ENCODE measurements around the gene SLFN12L. TPM values are rescaled to one million over a fixed set of nuclear protein-coding genes. Genes with fewer than 3 reads are reported as not detected.

SLFN12L gene
- polyA plus RNA-seq, 1 of the 3 experiments (the other 2 are of a cell fraction), result not detected

GRCh38 chr17:35534576-35535093, 2.8 kb downstream of the SLFN12L start:
- TF ChIP-seq RCOR1 (IDR thresholded peaks at IDR 0.05; ENCODE audit: low read length) (no peak), SIN3A (IDR thresholded peaks at IDR 0.05; ENCODE audit: borderline replicate concordance, low read depth, low read length) (no peak), USF1 (IDR thresholded peaks at IDR 0.05; ENCODE audit: borderline replicate concordance, low read depth) (no peak), CTCF (IDR thresholded peaks at IDR 0.05) (no peak), USF2 (IDR thresholded peaks at IDR 0.05; ENCODE audit: borderline replicate concordance, low read depth, low read length) (no peak), JUND (IDR thresholded peaks at IDR 0.05) (no peak), NRF1 (IDR thresholded peaks at IDR 0.05; ENCODE audit: low read depth, low read length) (no peak), GATA2 (CRISPR knock-in tag; IDR thresholded peaks at IDR 0.05) (no peak), MEF2A (IDR thresholded peaks at IDR 0.05; ENCODE audit: borderline replicate concordance, low read depth) (no peak), RFX5 (IDR thresholded peaks at IDR 0.05; ENCODE audit: low read length) (no peak), MAX (IDR thresholded peaks at IDR 0.05; ENCODE audit: low read depth) (no peak), FOXM1 (IDR thresholded peaks at IDR 0.05; ENCODE audit: low read depth) (no peak), MXI1 (IDR thresholded peaks at IDR 0.05; ENCODE audit: low read depth, low read length) (no peak), GABPA (IDR thresholded peaks at IDR 0.05; ENCODE audit: low read depth) (no peak), PBX3 (IDR thresholded peaks at IDR 0.05) (no peak), EP300 (IDR thresholded peaks at IDR 0.05; ENCODE audit: borderline replicate concordance in 1 of 2, low read depth in 1 of 2, low read length in 1 of 2) (no peak), POLR2AphosphoS5 (IDR thresholded peaks at IDR 0.05; ENCODE audit: low read depth, low read length) (no peak), CHD2 (IDR thresholded peaks at IDR 0.05; ENCODE audit: low read length, partially characterized antibody) (no peak)
- Histone ChIP-seq H3K9me2 (no peaks in the 10 kb centered on the region), H3K4me2 (no peak overlapping the region), H4K20me1 (ENCODE audit: insufficient read depth) (no peaks in the 10 kb centered on the region), H3F3A (replicated peaks; ENCODE audit: insufficient read depth) (peaks cover 5% of the 10 kb centered on the region), H2AFZ (ENCODE audit: low read depth) (no peak overlapping the region), H3K79me2 (ENCODE audit: insufficient read depth) (no peaks in the 10 kb centered on the region), H3K4me1 (ENCODE audit: control insufficient read depth in 1 of 2, insufficient read depth in 2 of 2, low read depth in 1 of 2, low read length in 1 of 2) (no peaks in the 10 kb centered on the region), H3K9ac (no peak overlapping the region), H3K36me3 (replicated peaks in 1 of 2; ENCODE audit: control insufficient read depth in 1 of 2, insufficient read depth in 2 of 2, low read length in 1 of 2) (no peaks in the 10 kb centered on the region), H3K27ac (ENCODE audit: low read depth in 2 of 2, low read length in 1 of 2) (no peak overlapping the region), H3K27me3 (ENCODE audit: insufficient read depth) (peaks cover 35% of the 10 kb centered on the region), H3K9me3 (no peaks in the 10 kb centered on the region), H3K4me3 (ENCODE audit: low read depth in 2 of 2, low read length in 1 of 2) (no peak overlapping the region)
- no peak for DNase-seq
- POLR2A ChIA-PET, result no interaction called here
- CTCF ChIA-PET, result interaction anchor here (2.2 to 8.9 kb wide), 3 partner anchors 10 to 222 kb away, joined by 5 to 118 read pairs (median 11); no protein-coding TSS in a partner anchor
- 22% methylated on average over 3 of the region's 3 CpGs for WGBS (ENCODE audit: low lambda C conversion rate)
